Activated naive CD4-positive, alpha-beta T cell treated with anti-CD3 and anti-CD28 coated beads, Interleukin-2, amount 50 U/mL, for 24 hours (primary cell): ENCODE data around the gene UBTD2.

Source experiments
- H3K27ac Mint-ChIP-seq: one replicate; pipeline ENCODE4 v1.8.0; 2021; ENCODE audit warnings: mild to moderate bottlenecking, mixed read lengths
- H3K27me3 Mint-ChIP-seq: one replicate; pipeline ENCODE4 v1.8.0; 2021; ENCODE audit warnings: mixed read lengths
- H3K36me3 Mint-ChIP-seq: one replicate; pipeline ENCODE4 v1.8.0; 2021; ENCODE audit warnings: mixed read lengths
- H3K4me1 Mint-ChIP-seq: one replicate; pipeline ENCODE4 v1.8.0; 2021; ENCODE audit warnings: mixed read lengths
- H3K4me3 Mint-ChIP-seq: one replicate; pipeline ENCODE4 v1.8.0; 2021; ENCODE audit warnings: mild to moderate bottlenecking, mixed read lengths
- H3K9me3 Mint-ChIP-seq: one replicate; pipeline ENCODE4 v1.8.0; 2021; ENCODE audit warnings: mixed read lengths

The UBTD2 gene

DNA sequence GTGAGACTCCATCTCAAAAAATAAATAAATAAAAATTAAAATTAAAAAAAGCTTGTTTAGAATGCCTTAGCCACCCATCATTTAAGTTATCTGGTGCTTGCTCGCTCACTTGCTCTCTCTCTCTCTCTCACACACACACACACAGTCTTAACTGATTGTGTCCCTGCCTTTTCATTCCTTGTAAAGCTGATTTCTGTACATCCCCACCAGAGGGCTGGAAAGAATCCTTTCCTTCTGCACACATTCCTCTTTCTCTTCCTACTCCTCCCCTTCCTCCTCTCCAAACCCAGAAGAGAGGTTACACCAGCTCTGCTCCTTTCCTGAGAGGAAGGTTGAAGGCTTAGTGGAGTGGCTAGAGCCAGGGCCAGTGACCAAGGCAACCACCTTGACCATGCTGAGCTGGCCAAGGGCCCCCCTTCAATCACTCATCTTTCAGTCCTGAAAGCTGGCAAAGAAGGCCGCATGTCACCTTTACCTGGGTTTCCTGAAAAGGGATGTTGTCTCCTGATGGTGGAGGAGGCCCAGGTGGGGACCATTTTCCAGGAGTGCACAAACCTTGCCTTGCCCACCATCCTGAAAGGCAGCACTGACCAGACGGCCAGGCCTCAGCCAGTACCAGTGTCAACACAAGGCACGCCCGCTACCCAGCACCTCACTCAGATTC lies 121.1 kb downstream of the UBTD2 start:
- Mint-ChIP-seq H3K36me3 (peaks cover 1% of the 10 kb centered on the region), H3K4me1 (peaks cover 75% of the 10 kb centered on the region), H3K27ac (peak overlapping the region; percentile 84), H3K9me3 (no peaks in the 10 kb centered on the region), H3K4me3 (no peak overlapping the region), H3K27me3 (no peaks in the 10 kb centered on the region)

DNA sequence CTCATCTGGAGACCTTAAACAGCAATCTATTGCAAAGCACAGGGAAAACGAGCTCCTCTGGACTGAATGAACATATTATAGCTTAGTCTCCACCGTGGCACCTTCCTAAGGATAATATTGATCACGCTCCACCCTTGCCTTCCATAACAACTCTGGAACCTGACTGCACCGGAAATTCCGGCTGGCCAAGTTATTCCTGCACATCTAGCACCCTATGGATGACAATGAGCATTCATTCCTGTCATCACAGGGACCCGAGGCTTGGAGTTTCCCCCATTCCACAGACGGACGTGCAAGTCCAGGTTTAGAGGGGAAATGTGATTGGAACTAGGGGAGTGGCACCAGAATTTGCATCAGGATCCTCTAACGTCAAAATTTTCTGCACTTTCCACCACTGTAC lies 123.1 kb downstream of the UBTD2 start:
- Mint-ChIP-seq H3K36me3 (peaks cover 6% of the 10 kb centered on the region), H3K27ac (peak overlapping the region; percentile 85), H3K27me3 (no peaks in the 10 kb centered on the region), H3K9me3 (no peaks in the 10 kb centered on the region), H3K4me1 (peaks cover 67% of the 10 kb centered on the region), H3K4me3 (no peak overlapping the region)
